K562 treated with DMSO at 1 percent for 4 hours (cell line): ENCODE data around the gene MTFP1. TPM values are rescaled to one million over a fixed set of nuclear protein-coding genes. Genes with fewer than 3 reads are reported as not detected.

Source experiments
- total RNA-seq: library from RNA; unstranded; fragments of 300-600 nt; gene quantifications from 2 replicates; pipeline ENCODE4 v1.2.3, GENCODE V29; 2022; ENCODE audit not compliant: insufficient read depth

Gene MTFP1
- 30.3 and 32.4 TPM in 2 replicates for total RNA-seq

GRCh38 chr22:30425616-30426387 is at the start of gene MTFP1:
Gene MTFP1, plus strand, starts transcription at chr22:30425768. Its CDS starts 112 bp downstream, at chr22:30425880.

GRCh38 chr22:30386960-30387827 is 38.4 kb upstream of the MTFP1 start, which contains the start of gene RNF215:
Gene RNF215, minus strand, starts transcription at chr22:30387411. Its CDS starts 98 bp downstream, at chr22:30387313.

GRCh38 chr22:30396871-30397655 is 28.5 kb upstream of the MTFP1 start, which contains the start of gene SEC14L2:
Gene SEC14L2, plus strand, starts transcription at chr22:30397018. Its CDS starts 99 bp downstream, at chr22:30397117.

GRCh38 chr22:30471616-30472318 is 46.2 kb downstream of the MTFP1 start, which contains the start of gene SEC14L3:
Gene SEC14L3, minus strand, starts transcription at chr22:30472017. Its CDS starts 59 bp downstream, at chr22:30471958.

Other genes with a start within 250 kb of the MTFP1 start
- gene LIF, start 179.0 kb upstream of the MTFP1 start, total RNA-seq, result not detected in 2 replicates
- gene OSM, start 158.9 kb upstream of the MTFP1 start, total RNA-seq, result not detected in 2 replicates
- 1.7 TPM in 1 of 2 replicates, not detected in the other for gene CASTOR1, start 136.3 kb upstream of the MTFP1 start, total RNA-seq
- gene TBC1D10A, start 98.8 kb upstream of the MTFP1 start, total RNA-seq, result 13.3 and 13.4 TPM in 2 replicates
- 48.0 and 54.1 TPM in 2 replicates for gene SF3A1, start 68.9 kb upstream of the MTFP1 start, total RNA-seq
- 3.6 and 4.1 TPM in 2 replicates for gene CCDC157, start 68.8 kb upstream of the MTFP1 start, total RNA-seq
- 2.5 and 5.4 TPM in 2 replicates for gene RNF215, start 38.4 kb upstream of the MTFP1 start, total RNA-seq
- 0.21 TPM in 1 of 2 replicates, not detected in the other for gene SEC14L2, start 28.8 kb upstream of the MTFP1 start, total RNA-seq
- not detected in 2 replicates for gene SEC14L3, start 46.2 kb downstream of the MTFP1 start, total RNA-seq
- gene SEC14L4, start 79.9 kb downstream of the MTFP1 start, total RNA-seq, result not detected in 2 replicates
- gene SEC14L6, start 121.0 kb downstream of the MTFP1 start, total RNA-seq, result 0.22 and 0.35 TPM in 2 replicates
- gene GAL3ST1, start 148.9 kb downstream of the MTFP1 start, total RNA-seq, result 4.2 and 6.0 TPM in 2 replicates
- 37.5 and 40.5 TPM in 2 replicates for gene PES1, start 166.1 kb downstream of the MTFP1 start, total RNA-seq
- gene TCN2, start 181.4 kb downstream of the MTFP1 start, total RNA-seq, result 4.8 and 4.9 TPM in 2 replicates
- 2.2 and 3.1 TPM in 2 replicates for gene SLC35E4, start 210.0 kb downstream of the MTFP1 start, total RNA-seq
- gene DUSP18, start 242.1 kb downstream of the MTFP1 start, total RNA-seq, result 1.5 and 1.9 TPM in 2 replicates